ENCODE results near the gene COX6A2.

DNA sequence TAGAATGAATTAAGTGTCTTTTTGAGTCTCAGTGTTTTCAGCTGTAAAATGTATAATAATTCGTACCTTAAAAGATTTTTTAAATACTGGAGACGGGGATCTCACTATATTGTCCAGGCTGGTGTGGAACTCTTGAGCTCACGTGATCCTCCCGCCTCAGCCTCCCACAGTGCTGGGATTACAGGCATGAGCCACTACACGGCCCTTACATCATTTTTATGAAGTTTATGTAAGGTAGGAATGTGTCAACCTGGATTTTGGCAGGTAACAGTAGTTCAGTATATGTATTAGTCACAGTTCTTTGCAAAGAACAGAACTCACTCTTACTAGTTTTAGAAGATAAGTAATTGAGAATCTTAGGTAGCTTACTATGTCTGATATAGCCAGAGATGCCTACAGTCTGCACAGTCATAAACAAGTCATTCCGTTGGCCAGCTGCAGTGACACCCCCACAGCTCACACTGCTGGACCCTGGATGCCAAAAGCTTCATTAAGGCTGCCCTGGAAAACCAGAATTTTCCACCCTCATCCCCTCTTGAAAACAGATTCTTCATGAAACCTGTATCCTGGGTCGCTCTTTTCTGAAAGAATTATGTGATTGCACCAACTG lies 583 bp upstream of the COX6A2 start:
- TF ChIP-seq TAF1 (conservative IDR thresholded peaks at IDR 0.05) (no peak), CTCF (IDR thresholded peaks at IDR 0.05; ENCODE audit: low read depth, low read length, missing input control) (no peak), FOXA2 (IDR thresholded peaks at IDR 0.05) (no peak), HNF4A (conservative IDR thresholded peaks at IDR 0.05) (no peak), MAX (IDR thresholded peaks at IDR 0.05) (no peak), GABPA (IDR thresholded peaks at IDR 0.05 in 1 of 2, conservative IDR thresholded peaks at IDR 0.05 in 1 of 2) (no peak), YY1 (IDR thresholded peaks at IDR 0.05) (no peak), ZBTB33 (IDR thresholded peaks at IDR 0.05) (no peak), RAD21 (IDR thresholded peaks at IDR 0.05) (no peak), SP1 (IDR thresholded peaks at IDR 0.05) (no peak)
- TF ChIP-seq, protein P1, sequence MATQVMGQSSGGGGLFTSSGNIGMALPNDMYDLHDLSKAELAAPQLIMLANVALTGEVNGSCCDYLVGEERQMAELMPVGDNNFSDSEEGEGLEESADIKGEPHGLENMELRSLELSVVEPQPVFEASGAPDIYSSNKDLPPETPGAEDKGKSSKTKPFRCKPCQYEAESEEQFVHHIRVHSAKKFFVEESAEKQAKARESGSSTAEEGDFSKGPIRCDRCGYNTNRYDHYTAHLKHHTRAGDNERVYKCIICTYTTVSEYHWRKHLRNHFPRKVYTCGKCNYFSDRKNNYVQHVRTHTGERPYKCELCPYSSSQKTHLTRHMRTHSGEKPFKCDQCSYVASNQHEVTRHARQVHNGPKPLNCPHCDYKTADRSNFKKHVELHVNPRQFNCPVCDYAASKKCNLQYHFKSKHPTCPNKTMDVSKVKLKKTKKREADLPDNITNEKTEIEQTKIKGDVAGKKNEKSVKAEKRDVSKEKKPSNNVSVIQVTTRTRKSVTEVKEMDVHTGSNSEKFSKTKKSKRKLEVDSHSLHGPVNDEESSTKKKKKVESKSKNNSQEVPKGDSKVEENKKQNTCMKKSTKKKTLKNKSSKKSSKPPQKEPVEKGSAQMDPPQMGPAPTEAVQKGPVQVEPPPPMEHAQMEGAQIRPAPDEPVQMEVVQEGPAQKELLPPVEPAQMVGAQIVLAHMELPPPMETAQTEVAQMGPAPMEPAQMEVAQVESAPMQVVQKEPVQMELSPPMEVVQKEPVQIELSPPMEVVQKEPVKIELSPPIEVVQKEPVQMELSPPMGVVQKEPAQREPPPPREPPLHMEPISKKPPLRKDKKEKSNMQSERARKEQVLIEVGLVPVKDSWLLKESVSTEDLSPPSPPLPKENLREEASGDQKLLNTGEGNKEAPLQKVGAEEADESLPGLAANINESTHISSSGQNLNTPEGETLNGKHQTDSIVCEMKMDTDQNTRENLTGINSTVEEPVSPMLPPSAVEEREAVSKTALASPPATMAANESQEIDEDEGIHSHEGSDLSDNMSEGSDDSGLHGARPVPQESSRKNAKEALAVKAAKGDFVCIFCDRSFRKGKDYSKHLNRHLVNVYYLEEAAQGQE (IDR thresholded peaks at IDR 0.05), result no peak
- TF ChIP-seq, protein P2, sequence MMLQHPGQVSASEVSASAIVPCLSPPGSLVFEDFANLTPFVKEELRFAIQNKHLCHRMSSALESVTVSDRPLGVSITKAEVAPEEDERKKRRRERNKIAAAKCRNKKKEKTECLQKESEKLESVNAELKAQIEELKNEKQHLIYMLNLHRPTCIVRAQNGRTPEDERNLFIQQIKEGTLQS (IDR thresholded peaks at IDR 0.05), result no peak

Data from liver (tissue), 3 donors.